Measurements from ENCODE around the gene PEA15. TPM values are rescaled to one million over a fixed set of nuclear protein-coding genes. Genes with fewer than 3 reads are reported as not detected.
A peak's percentile ranks its signal among the peaks of the same experiment; 100 is the strongest.

Gene PEA15
- total RNA-seq, 2 experiments from 2014 or later, result 22.3 to 30.5 TPM

DNA sequence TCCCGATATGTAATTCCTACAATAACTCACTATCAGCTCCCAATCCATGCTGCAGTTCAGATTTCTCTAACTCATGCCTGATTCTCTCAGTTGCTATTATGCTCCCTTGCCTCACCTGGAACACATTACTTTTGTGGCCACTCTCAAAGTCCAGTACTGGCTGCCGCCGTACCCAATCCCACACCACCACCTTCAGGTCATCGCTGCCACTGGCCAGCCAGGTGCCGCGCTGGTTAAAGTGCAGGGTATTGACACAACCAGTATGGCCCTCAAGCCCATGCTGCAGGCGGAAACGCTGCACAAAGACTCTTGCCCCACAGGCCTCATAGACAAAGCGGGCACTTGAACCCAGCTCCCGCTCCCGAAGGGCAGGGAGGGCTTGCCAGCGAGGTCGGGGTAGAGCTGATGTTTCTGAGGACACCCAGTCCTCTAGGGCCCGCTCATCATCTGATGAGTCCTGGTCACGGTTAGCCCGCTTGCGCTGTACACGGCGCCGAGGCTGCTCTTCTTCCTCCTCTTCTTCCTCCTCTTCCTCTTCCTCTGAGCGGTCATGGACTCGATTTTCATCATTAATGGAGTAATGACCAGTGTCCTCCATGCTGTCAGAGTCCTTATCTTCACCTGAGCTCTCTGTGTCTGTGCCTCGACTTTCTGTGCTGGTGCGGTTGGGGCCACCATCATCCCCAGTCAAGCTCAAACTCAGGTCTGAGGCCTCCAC lies 34.6 kb downstream of the PEA15 start:
- no peaks in the 10 kb centered on the region for H3K4me1 ChIP-seq (ENCODE audit: insufficient read depth, low read length, poor library complexity, severe bottlenecking)
- no peak for DNase-seq (ENCODE audit: low spot score)
- intact Hi-C loops (cut with micrococcal nuclease; ENCODE audit: unreplicated experiment), result no loop called here
- no peaks in the 10 kb centered on the region for H3K9me3 ChIP-seq (ENCODE audit: low read length)
- no peaks in the 10 kb centered on the region for H3K9me2 ChIP-seq (ENCODE audit: insufficient read depth, low read length)
- 0 out of 2 replicates have a peak, but pooled peaks cover 3% of the 10 kb centered on the region for H4K20me1 ChIP-seq (ENCODE audit: insufficient read depth, low read length)
- BruUV-seq (replicated peaks), result TSS peak; percentile 34
- H2AFZ ChIP-seq (ENCODE audit: low read length), result no peak overlapping the region
- H3K27ac ChIP-seq (ENCODE audit: low read depth, low read length, poor library complexity, severe bottlenecking), result no peak overlapping the region
- TF ChIP-seq EZH2phosphoT487 (IDR thresholded peaks at IDR 0.05; ENCODE audit: borderline replicate concordance, low read depth, low read length) (no peak), CTCF (conservative IDR thresholded peaks at IDR 0.05; ENCODE audit: low read length) (no peak)
- H3K4me2 ChIP-seq (ENCODE audit: low read length), result no peak overlapping the region
- ChIA-PET POLR2A (interaction anchor here (1.0 to 1.1 kb wide), 2 partner anchors 10 to 14 kb away, joined by 3 to 4 read pairs; no protein-coding TSS in a partner anchor), CTCF (ENCODE audit: unreplicated experiment) (interaction anchor here (0.5 to 0.7 kb wide), 2 partner anchors 11 to 142 kb away, joined by 3 read pairs; partner anchors contain the start of gene IGSF8)
- no peak overlapping the region for H3K4me3 ChIP-seq (ENCODE audit: low read depth, low read length, poor library complexity, severe bottlenecking)
- H3K79me2 ChIP-seq (ENCODE audit: insufficient read depth, low read depth, low read length), result no peaks in the 10 kb centered on the region
- H3K36me3 ChIP-seq (ENCODE audit: insufficient read depth, low read length), result peaks cover 88% of the 10 kb centered on the region

DNA sequence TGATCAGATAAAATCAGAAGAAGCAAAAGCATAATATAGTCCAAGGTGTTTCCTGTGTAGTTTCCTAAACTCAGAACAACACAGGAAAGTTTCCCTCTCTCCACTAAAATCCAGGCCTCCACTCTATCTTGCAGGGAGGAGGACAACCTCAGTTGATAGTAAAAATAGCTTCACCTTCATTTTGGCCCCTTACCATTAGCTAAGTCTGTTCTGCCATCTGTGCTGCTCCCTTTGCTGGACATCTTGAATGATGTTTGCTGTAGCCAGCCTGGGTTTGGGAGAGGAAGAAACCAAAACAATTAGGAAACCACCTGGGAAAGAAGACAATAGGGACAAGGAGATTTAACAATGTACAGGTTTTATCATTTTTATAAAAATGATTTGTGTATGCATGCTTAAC lies 38.6 kb downstream of the PEA15 start:
- H3K4me2 ChIP-seq (ENCODE audit: low read length), result no peak overlapping the region
- peaks cover 56% of the 10 kb centered on the region for H3K36me3 ChIP-seq (ENCODE audit: insufficient read depth, low read length)
- H3K9me2 ChIP-seq (ENCODE audit: insufficient read depth, low read length), result no peaks in the 10 kb centered on the region
- no peaks in the 10 kb centered on the region for H3K4me1 ChIP-seq (ENCODE audit: insufficient read depth, low read length, poor library complexity, severe bottlenecking)
- ChIA-PET POLR2A (interaction anchor here (0.7 to 2.9 kb wide), 8 partner anchors 8 to 75 kb away, joined by 3 to 9 read pairs (median 4); no protein-coding TSS in a partner anchor), CTCF (ENCODE audit: unreplicated experiment) (interaction anchor here (0.6 kb wide), 1 partner anchor 125 kb away, joined by 3 read pairs; no protein-coding TSS in a partner anchor)
- intact Hi-C loops (cut with micrococcal nuclease; ENCODE audit: unreplicated experiment), result no loop called here
- no peak overlapping the region for H3K4me3 ChIP-seq (ENCODE audit: low read depth, low read length, poor library complexity, severe bottlenecking)
- TF ChIP-seq EZH2phosphoT487 (IDR thresholded peaks at IDR 0.05; ENCODE audit: borderline replicate concordance, low read depth, low read length), result no peak
- TF ChIP-seq CTCF (conservative IDR thresholded peaks at IDR 0.05; ENCODE audit: low read length), result no peak
- peaks cover 14% of the 10 kb centered on the region; the same call in 1 of the 2 replicates for H3K79me2 ChIP-seq (ENCODE audit: insufficient read depth, low read depth, low read length)
- 0 out of 2 replicates have a peak, but pooled peaks cover 6% of the 10 kb centered on the region for H4K20me1 ChIP-seq (ENCODE audit: insufficient read depth, low read length)
- no peak overlapping the region for H2AFZ ChIP-seq (ENCODE audit: low read length)
- H3K27ac ChIP-seq (ENCODE audit: low read depth, low read length, poor library complexity, severe bottlenecking), result no peak overlapping the region
- no TSS peak for BruUV-seq (replicated peaks)
- no peaks in the 10 kb centered on the region for H3K9me3 ChIP-seq (ENCODE audit: low read length)
- no peak for DNase-seq (ENCODE audit: low spot score)

GRCh38 chr1:160244209-160244608 lies 39.0 kb downstream of the PEA15 start:
- peaks cover 19% of the 10 kb centered on the region; the same call in 1 of the 2 replicates for H3K79me2 ChIP-seq (ENCODE audit: insufficient read depth, low read depth, low read length)
- peaks cover 51% of the 10 kb centered on the region for H3K36me3 ChIP-seq (ENCODE audit: insufficient read depth, low read length)
- no TSS peak for BruUV-seq (replicated peaks)

More at GRCh38 chr1:160244209-160244608, 39.0 kb downstream of the PEA15 start:
- no peak overlapping the region for H3K27ac ChIP-seq (ENCODE audit: low read depth, low read length, poor library complexity, severe bottlenecking)
- H3K9me3 ChIP-seq (ENCODE audit: low read length), result no peaks in the 10 kb centered on the region
- no peak overlapping the region for H3K4me3 ChIP-seq (ENCODE audit: low read depth, low read length, poor library complexity, severe bottlenecking)
- no peaks in the 10 kb centered on the region for H3K4me1 ChIP-seq (ENCODE audit: insufficient read depth, low read length, poor library complexity, severe bottlenecking)
- no peaks in the 10 kb centered on the region for H3K9me2 ChIP-seq (ENCODE audit: insufficient read depth, low read length)
- intact Hi-C loops (cut with micrococcal nuclease; ENCODE audit: unreplicated experiment), result no loop called here
- TF ChIP-seq EZH2phosphoT487 (IDR thresholded peaks at IDR 0.05; ENCODE audit: borderline replicate concordance, low read depth, low read length) (no peak), CTCF (conservative IDR thresholded peaks at IDR 0.05; ENCODE audit: low read length) (no peak)
- DNase-seq (ENCODE audit: low spot score), result no peak
- H3K4me2 ChIP-seq (ENCODE audit: low read length), result no peak overlapping the region
- ChIA-PET CTCF (ENCODE audit: unreplicated experiment) (no interaction called here), POLR2A (interaction anchor here (0.5 to 2.9 kb wide), 8 partner anchors 8 to 682 kb away, joined by 3 to 9 read pairs (median 4); no protein-coding TSS in a partner anchor)
- 0 out of 2 replicates have a peak, but pooled peaks cover 6% of the 10 kb centered on the region for H4K20me1 ChIP-seq (ENCODE audit: insufficient read depth, low read length)
- H2AFZ ChIP-seq (ENCODE audit: low read length), result no peak overlapping the region
